Measurements from ENCODE around the gene PEX26. TPM values are rescaled to one million over a fixed set of nuclear protein-coding genes. Genes with fewer than 3 reads are reported as not detected.
"Not testable (repeated sequence)": the region's sequence is repeated elsewhere in the genome, so short reads cannot be mapped to it uniquely, and the experiment has no call there.

PEX26 gene
- total RNA-seq, 2 donors from 2014 or later = 11.9 to 57.0 TPM

DNA sequence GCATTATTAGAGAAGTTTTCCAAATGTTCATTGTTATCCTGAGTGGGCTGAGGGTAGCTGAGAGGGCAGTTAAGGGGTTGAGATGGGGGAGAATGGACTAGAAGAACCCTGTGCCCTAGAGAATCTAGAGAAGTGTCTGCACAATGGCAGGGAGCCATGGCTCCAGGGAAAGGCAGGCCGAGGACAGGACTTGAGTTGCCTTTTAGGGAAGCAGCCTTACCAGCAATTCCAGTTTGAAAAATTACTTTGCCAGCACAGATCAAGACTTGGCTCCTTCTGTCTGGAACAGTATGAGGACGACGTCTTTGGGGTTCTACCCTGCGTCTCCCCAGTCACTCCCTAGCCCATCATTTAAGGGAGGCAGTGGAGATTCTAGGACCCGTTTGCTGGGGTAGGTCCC is 27.7 kb upstream of the PEX26 start:
- H3K4me1 ChIP-seq = peaks cover 3% of the 10 kb centered on the region
- peak; percentile 12 for ATAC-seq
- no peaks in the 10 kb centered on the region for H3K9me3 ChIP-seq
- H3K4me3 ChIP-seq = no peak overlapping the region
- WGBS, 2 donors = 69 to 80% methylated on average over 5 of the region's 5 CpGs
- intact Hi-C loops (cut with DNase I) = no loop called here
- DNase-seq = no peak
- H3K27ac ChIP-seq = no peak overlapping the region
- TF ChIP-seq, protein P1, sequence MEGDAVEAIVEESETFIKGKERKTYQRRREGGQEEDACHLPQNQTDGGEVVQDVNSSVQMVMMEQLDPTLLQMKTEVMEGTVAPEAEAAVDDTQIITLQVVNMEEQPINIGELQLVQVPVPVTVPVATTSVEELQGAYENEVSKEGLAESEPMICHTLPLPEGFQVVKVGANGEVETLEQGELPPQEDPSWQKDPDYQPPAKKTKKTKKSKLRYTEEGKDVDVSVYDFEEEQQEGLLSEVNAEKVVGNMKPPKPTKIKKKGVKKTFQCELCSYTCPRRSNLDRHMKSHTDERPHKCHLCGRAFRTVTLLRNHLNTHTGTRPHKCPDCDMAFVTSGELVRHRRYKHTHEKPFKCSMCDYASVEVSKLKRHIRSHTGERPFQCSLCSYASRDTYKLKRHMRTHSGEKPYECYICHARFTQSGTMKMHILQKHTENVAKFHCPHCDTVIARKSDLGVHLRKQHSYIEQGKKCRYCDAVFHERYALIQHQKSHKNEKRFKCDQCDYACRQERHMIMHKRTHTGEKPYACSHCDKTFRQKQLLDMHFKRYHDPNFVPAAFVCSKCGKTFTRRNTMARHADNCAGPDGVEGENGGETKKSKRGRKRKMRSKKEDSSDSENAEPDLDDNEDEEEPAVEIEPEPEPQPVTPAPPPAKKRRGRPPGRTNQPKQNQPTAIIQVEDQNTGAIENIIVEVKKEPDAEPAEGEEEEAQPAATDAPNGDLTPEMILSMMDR (IDR thresholded peaks at IDR 0.05) = no peak
- TF ChIP-seq POLR2A (IDR thresholded peaks at IDR 0.05) = no peak
- no peaks in the 10 kb centered on the region for H3K27me3 ChIP-seq
- no peaks in the 10 kb centered on the region for H3K36me3 ChIP-seq (replicated peaks in 1 of 2; ENCODE audit: insufficient read depth in 1 of 2, low read depth in 2 of 2)

DNA sequence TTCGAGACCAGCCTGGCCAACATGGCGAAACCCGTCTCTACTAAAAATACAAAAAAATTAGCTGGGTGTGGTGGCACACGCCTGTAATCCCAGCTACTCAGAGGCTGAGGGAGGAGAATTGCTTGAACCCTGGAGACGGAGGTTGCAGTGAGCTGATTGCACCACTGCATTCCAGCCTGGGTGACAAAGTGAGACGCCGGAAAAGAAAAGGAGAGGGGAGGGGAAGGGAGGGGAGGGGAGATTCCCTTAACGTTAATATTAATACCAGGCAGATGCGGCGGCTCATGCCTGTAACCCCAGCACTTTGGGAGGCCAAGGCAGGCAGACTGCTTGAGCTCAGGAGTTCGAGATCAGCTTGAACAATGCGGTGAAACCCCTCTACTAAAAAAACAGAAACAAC is 26.7 kb upstream of the PEX26 start:
- H3K4me1 ChIP-seq; H3K27ac ChIP-seq; H3K4me3 ChIP-seq; H3K27me3 ChIP-seq; DNase-seq; ATAC-seq; intact Hi-C loops (cut with DNase I); H3K9me3 ChIP-seq; H3K36me3 ChIP-seq (replicated peaks in 1 of 2; ENCODE audit: insufficient read depth in 1 of 2, low read depth in 2 of 2): not testable (repeated sequence)
- WGBS, 2 donors = 81 to 83% methylated on average over 12 of the region's 12 CpGs

DNA sequence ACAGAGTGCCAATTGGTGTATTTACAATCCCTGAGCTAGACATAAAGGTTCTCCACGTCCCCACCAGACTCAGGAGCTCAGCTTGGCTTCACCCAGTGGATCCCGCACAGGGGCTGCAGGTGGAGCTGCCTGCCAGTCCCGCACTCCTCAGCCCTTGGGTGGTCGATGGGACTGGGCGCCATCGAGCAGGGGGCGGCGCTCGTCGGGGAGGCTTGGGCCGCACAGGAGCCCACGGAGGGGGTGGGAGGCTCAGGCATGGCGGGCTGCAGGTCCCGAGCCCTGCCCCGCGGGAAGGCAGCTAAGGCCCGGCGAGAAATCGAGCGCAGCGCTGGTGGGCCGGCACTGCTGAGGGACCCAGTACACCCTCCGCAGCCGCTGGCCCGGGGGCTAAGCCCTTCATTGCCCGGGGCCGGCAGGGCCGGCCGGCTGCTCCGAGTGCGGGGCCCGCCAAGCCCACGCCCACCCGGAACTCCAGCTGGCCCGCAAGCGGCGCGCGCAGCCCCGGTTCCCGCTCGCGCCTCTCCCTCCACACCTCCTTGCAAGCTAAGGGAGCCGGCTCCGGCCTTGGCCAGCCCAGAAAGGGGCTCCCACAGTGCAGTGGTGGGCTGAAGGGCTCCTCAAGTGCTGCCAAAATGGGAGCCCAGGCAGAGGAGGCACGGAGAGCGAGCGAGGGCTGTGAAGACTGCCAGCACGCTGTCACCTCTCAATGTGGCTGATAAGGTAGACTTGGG is 24.4 kb upstream of the PEX26 start:
- not testable (repeated sequence) for H3K27ac ChIP-seq

DNA sequence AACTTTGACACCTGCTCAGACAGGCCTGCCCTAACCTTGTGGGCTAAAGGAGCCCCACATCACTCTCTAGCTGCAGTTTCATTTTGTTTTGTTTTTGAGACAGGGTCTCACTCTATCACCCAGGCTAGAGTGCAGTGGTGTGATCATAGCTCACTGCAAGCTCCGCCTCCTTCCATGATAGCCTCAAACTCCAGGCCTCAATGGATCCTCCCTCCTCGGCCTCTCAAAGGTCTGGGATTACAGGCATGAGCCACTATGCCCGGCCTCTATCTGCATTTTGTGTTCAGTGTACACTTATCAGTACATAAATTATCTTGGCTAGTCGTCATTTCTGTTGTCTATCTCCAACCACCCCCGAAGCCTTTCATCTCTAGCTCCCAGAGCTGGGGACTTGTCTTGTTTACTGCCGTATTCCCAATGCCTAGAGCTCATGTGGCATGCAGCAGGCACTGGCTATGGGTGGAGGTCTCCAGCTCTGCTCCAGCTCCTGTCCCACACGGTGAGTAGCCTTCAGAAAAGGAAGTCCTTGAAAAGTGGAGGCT is 22.1 kb upstream of the PEX26 start:
- Histone ChIP-seq H3K4me3 (no peak overlapping the region), H3K27me3 (no peaks in the 10 kb centered on the region), H3K4me1 (peaks cover 41% of the 10 kb centered on the region), H3K27ac (peak overlapping the region; percentile 28 to 79 (median 71)), H3K9me3 (no peaks in the 10 kb centered on the region), H3K36me3 (replicated peaks in 1 of 2; ENCODE audit: insufficient read depth in 1 of 2, low read depth in 2 of 2) (no peaks in the 10 kb centered on the region)
- TF ChIP-seq, protein P1 (IDR thresholded peaks at IDR 0.05) = no peak
- TF ChIP-seq POLR2A (IDR thresholded peaks at IDR 0.05) = no peak
- no peak for DNase-seq
- ATAC-seq = no peak
- intact Hi-C loops (cut with DNase I) = no loop called here
- WGBS, 2 donors = 69 to 76% methylated on average over 6 to 7 of the region's 7 CpGs

More for the DNA sequence above, 24.4 kb upstream of the PEX26 start:
- H3K36me3 ChIP-seq (replicated peaks in 1 of 2; ENCODE audit: insufficient read depth in 1 of 2, low read depth in 2 of 2); H3K27me3 ChIP-seq; H3K4me3 ChIP-seq; H3K9me3 ChIP-seq; DNase-seq; intact Hi-C loops (cut with DNase I); ATAC-seq: not testable (repeated sequence)
- peaks cover 32% of the 10 kb centered on the region for H3K4me1 ChIP-seq
- WGBS, 2 donors = 95% methylated on average over 23 to 42 of the region's 49 CpGs

DNA sequence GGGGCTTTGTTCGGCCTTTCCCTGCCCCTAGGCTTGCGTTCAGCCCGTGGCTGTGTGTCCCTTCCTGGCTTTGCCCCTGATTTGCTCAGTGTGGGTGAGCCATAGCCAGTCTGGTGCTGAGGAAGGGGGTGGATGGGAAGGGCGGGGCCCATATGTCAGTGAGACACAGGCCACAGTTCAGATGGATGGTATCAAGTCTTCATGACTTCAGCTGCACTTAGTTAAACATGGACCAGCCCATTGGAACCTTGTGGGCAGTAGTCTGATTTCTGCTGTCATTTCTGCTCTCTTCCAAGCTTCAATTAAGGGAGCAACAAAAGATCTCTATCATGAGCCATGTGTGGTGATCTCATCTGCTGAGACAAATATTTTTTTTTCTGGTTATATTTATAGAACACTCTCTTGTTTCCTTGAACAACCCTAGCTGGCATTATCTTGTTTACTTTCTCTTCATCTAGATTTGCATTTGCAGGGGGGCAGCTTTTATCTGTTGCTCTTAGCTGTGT is 21.6 kb upstream of the PEX26 start:
- WGBS, 2 donors = 63 to 100% methylated on average over 1 to 4 of the region's 4 CpGs
- DNase-seq (peak; percentile 22 to 41 (median 27)), ATAC-seq (peak; percentile 65)
- Histone ChIP-seq H3K9me3 (no peaks in the 10 kb centered on the region), H3K27ac (peak overlapping the region; percentile 28 to 79 (median 71)), H3K4me3 (no peak overlapping the region), H3K4me1 (peaks cover 46% of the 10 kb centered on the region), H3K27me3 (no peaks in the 10 kb centered on the region), H3K36me3 (replicated peaks in 1 of 2; ENCODE audit: insufficient read depth in 1 of 2, low read depth in 2 of 2) (no peaks in the 10 kb centered on the region)
- intact Hi-C loops (cut with DNase I) = no loop called here
- TF ChIP-seq, protein P1 (IDR thresholded peaks at IDR 0.05) = no peak
- TF ChIP-seq POLR2A (IDR thresholded peaks at IDR 0.05) = no peak
